ELF-1 (cell line): ENCODE data around the gene FAM120B.

ENCODE experiments used
- DNase-seq: peaks from one replicate; pipeline ENCODE4 v3.0.0-alpha.2; 2016; ENCODE audit warnings: low read depth, low spot score

FAM120B gene

GRCh38 chr6:170271771-170272314, 34.7 kb upstream of the FAM120B start:
- no peak for DNase-seq

GRCh38 chr6:170272341-170273065, 34.1 kb upstream of the FAM120B start:
- no peak for DNase-seq

- DNase-seq: no peak
Measured at GRCh38 chr6:170273191-170273590, 33.4 kb upstream of the FAM120B start.

GRCh38 chr6:170273681-170274080, 32.9 kb upstream of the FAM120B start:
- DNase-seq: no peak

GRCh38 chr6:170274713-170275560, 31.6 kb upstream of the FAM120B start:
- no peak for DNase-seq

GRCh38 chr6:170276369-170277057, 30.0 kb upstream of the FAM120B start:
- DNase-seq: no peak

GRCh38 chr6:170277893-170278742, 28.4 kb upstream of the FAM120B start:
- DNase-seq: no peak

- no peak for DNase-seq
Measured at GRCh38 chr6:170278743-170279094, 27.8 kb upstream of the FAM120B start.

GRCh38 chr6:170279426-170279825, 27.1 kb upstream of the FAM120B start:
- DNase-seq: no peak

GRCh38 chr6:170279977-170280688, 26.4 kb upstream of the FAM120B start:
- peak; percentile 84 for DNase-seq

GRCh38 chr6:170280689-170281045, 25.9 kb upstream of the FAM120B start:
- no peak for DNase-seq

GRCh38 chr6:170281331-170282292, 24.9 kb upstream of the FAM120B start:
- no peak for DNase-seq

GRCh38 chr6:170282512-170283158, 23.9 kb upstream of the FAM120B start:
- DNase-seq: no peak

- no peak for DNase-seq
Measured at GRCh38 chr6:170283212-170284081, 23.1 kb upstream of the FAM120B start.

- no peak for DNase-seq
Measured at GRCh38 chr6:170284126-170284773, 22.3 kb upstream of the FAM120B start.

- no peak for DNase-seq
Measured at GRCh38 chr6:170284866-170285469, 21.6 kb upstream of the FAM120B start.

- DNase-seq: no peak
Measured at GRCh38 chr6:170285482-170285881, 21.1 kb upstream of the FAM120B start.
